Loucy (cell line): ENCODE data around the gene MGLL.

Experiments
- H2AFZ ChIP-seq: fragments of 200-600 bp; sonication (generic); 2 replicates; pipeline ENCODE4 v1.6.0; 2016; ENCODE audit warnings: antibody characterized with exemption, mild to moderate bottlenecking, low read length, moderate library complexity
- H3F3A ChIP-seq: fragments of 200-600 bp; 2 replicates; pipeline ENCODE4 v1.6.0; 2016; ENCODE audit warnings: antibody characterized with exemption, low read depth, mild to moderate bottlenecking
- H3K27me3 ChIP-seq: fragments of 200-600 bp; sonication (generic); 2 replicates; pipeline ENCODE4 v1.6.1; 2014; ENCODE audit warnings: low read length, mild to moderate bottlenecking; ENCODE audit not compliant: insufficient read depth, poor library complexity, severe bottlenecking
- H3K36me3 ChIP-seq: fragments of 200-600 bp; sonication (generic); 2 replicates; pipeline ENCODE4 v1.6.1; 2016; ENCODE audit warnings: low read length; ENCODE audit not compliant: insufficient read depth
- H3K4me1 ChIP-seq: fragments of 200-600 bp; sonication (generic); 2 replicates; pipeline ENCODE4 v1.5.1; 2014; ENCODE audit warnings: low read length, mild to moderate bottlenecking; ENCODE audit not compliant: insufficient read depth, poor library complexity, severe bottlenecking
- H3K4me2 ChIP-seq: fragments of 200-600 bp; sonication (generic); 2 replicates; pipeline ENCODE4 v1.6.0; 2014; ENCODE audit warnings: antibody characterized with exemption, low read length, low read depth, mild to moderate bottlenecking; ENCODE audit not compliant: poor library complexity, severe bottlenecking
- H3K4me3 ChIP-seq: fragments of 200-600 bp; sonication (generic); 2 replicates; pipeline ENCODE4 v1.5.1; 2014; ENCODE audit warnings: low read length, mild to moderate bottlenecking, mixed read lengths; ENCODE audit not compliant: poor library complexity, severe bottlenecking
- H3K79me2 ChIP-seq: fragments of 200-600 bp; sonication (generic); 2 replicates; pipeline ENCODE4 v1.6.1; 2014; ENCODE audit warnings: low read length; ENCODE audit not compliant: insufficient read depth
- H3K9ac ChIP-seq: fragments of 200-600 bp; sonication (generic); 2 replicates; pipeline ENCODE4 v1.6.0; 2014; ENCODE audit warnings: mild to moderate bottlenecking, low read depth, low read length, moderate library complexity; ENCODE audit not compliant: poor library complexity, severe bottlenecking
- H3K9me2 ChIP-seq: fragments of 200-600 bp; sonication (generic); replicated peaks from 2 replicates; pipeline ENCODE4 v1.6.1; 2016; ENCODE audit warnings: low read depth, low read length, mixed read lengths
- H3K9me3 ChIP-seq: fragments of 200-600 bp; sonication (generic); 2 replicates; pipeline ENCODE4 v1.6.1; 2014; ENCODE audit warnings: mild to moderate bottlenecking, antibody characterized with exemption, low read length, low read depth; ENCODE audit not compliant: insufficient read depth
- H4K20me1 ChIP-seq: fragments of 200-600 bp; sonication (generic); 2 replicates; pipeline ENCODE4 v1.6.0; 2014; ENCODE audit warnings: antibody characterized with exemption, low read length, mild to moderate bottlenecking; ENCODE audit not compliant: insufficient read depth, poor library complexity, severe bottlenecking
- EZH2phosphoT487 ChIP-seq: fragments of 200-600 bp; IDR thresholded peaks from 2 replicates; pipeline ENCODE4 v1.6.1; 2018; ENCODE audit warnings: antibody characterized with exemption, mild to moderate bottlenecking, moderate library complexity, borderline replicate concordance
- TF ChIP-seq, protein P1 (sequence below): fragments of 200-600 bp; sonication (generic); conservative IDR thresholded peaks from 2 replicates; pipeline ENCODE4 v1.5.1; 2014; ENCODE audit warnings: mild to moderate bottlenecking, antibody characterized with exemption, low read length

MGLL gene

DNA sequence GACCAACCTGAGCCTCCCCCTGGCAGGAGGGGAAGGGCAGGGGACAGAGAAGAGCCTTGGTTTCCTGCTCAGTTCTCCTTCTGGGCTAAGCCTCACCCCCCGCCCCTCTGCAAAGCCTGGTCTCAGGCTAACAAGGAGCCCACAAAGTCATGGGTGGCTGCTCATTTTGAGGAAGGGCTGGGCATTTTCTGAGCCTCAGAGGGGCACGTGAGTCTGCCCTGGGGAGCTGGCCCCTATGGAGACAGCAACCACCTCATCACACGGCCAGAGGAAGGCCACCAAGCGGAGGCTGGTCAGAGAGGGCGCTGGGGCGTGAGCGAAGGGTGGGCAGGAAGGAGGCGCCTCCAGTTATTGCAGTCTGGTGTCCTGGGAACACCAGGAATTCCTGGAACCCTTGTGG is 130.8 kb downstream of the MGLL start:
- no peaks in the 10 kb centered on the region for H3K4me1 ChIP-seq
- H3K9me2 ChIP-seq = no peaks in the 10 kb centered on the region
- no peaks in the 10 kb centered on the region for H3K27me3 ChIP-seq
- no peaks in the 10 kb centered on the region for H4K20me1 ChIP-seq
- peaks cover 48% of the 10 kb centered on the region; the same call in 1 of the 2 replicates for H3K36me3 ChIP-seq
- no peak overlapping the region for H3K4me3 ChIP-seq
- H3F3A ChIP-seq = no peaks in the 10 kb centered on the region
- no peak overlapping the region for H3K4me2 ChIP-seq
- H3K79me2 ChIP-seq = no peaks in the 10 kb centered on the region
- no peak overlapping the region for H2AFZ ChIP-seq
- TF ChIP-seq EZH2phosphoT487 = no peak
- TF ChIP-seq, protein P1, sequence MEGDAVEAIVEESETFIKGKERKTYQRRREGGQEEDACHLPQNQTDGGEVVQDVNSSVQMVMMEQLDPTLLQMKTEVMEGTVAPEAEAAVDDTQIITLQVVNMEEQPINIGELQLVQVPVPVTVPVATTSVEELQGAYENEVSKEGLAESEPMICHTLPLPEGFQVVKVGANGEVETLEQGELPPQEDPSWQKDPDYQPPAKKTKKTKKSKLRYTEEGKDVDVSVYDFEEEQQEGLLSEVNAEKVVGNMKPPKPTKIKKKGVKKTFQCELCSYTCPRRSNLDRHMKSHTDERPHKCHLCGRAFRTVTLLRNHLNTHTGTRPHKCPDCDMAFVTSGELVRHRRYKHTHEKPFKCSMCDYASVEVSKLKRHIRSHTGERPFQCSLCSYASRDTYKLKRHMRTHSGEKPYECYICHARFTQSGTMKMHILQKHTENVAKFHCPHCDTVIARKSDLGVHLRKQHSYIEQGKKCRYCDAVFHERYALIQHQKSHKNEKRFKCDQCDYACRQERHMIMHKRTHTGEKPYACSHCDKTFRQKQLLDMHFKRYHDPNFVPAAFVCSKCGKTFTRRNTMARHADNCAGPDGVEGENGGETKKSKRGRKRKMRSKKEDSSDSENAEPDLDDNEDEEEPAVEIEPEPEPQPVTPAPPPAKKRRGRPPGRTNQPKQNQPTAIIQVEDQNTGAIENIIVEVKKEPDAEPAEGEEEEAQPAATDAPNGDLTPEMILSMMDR = no peak
- H3K9ac ChIP-seq = no peak overlapping the region
- H3K9me3 ChIP-seq = no peaks in the 10 kb centered on the region

DNA sequence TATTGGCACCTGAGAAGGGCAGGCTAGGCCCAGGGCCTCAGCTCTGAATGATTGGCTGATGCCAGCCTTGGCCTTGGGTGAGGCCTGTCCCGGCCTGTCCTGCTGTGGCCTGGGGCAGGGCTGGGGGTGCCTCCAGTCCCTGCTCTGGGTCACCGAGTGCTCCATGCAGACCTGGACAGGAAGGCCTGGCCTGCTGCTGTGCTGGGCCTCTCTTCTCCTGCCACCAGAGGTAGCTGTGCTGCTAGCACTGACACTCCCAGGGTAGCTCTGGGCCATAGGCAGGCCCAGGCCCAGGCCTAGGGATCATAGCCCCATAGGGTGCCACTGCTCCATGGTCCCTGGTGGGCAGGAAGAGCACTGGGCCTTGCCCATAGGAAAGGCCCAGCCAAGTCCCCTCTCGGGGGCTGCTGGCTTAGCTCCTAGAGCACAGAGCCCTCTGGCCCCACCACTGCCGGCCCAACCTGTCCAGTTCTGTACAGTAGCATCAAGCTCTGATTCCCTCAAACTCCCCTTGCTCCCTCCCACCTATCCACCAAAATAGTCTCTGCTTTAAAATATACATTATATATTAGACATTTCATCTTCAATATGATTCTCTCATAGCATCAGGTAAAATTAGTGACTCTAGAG is 131.4 kb downstream of the MGLL start:
- peaks cover 48% of the 10 kb centered on the region; the same call in 1 of the 2 replicates for H3K36me3 ChIP-seq
- H3K9ac ChIP-seq = no peak overlapping the region
- H3K4me1 ChIP-seq = no peaks in the 10 kb centered on the region
- H3K4me2 ChIP-seq = no peak overlapping the region
- no peak overlapping the region for H3K4me3 ChIP-seq
- no peaks in the 10 kb centered on the region for H3K27me3 ChIP-seq
- H3K9me2 ChIP-seq = no peaks in the 10 kb centered on the region
- H2AFZ ChIP-seq = no peak overlapping the region
- TF ChIP-seq, protein P1 = peak; percentile 52
- TF ChIP-seq EZH2phosphoT487 = no peak
- H3F3A ChIP-seq = no peaks in the 10 kb centered on the region; the same call in 1 of the 2 replicates
- H3K9me3 ChIP-seq = no peaks in the 10 kb centered on the region
- H4K20me1 ChIP-seq = no peaks in the 10 kb centered on the region
- no peaks in the 10 kb centered on the region for H3K79me2 ChIP-seq

DNA sequence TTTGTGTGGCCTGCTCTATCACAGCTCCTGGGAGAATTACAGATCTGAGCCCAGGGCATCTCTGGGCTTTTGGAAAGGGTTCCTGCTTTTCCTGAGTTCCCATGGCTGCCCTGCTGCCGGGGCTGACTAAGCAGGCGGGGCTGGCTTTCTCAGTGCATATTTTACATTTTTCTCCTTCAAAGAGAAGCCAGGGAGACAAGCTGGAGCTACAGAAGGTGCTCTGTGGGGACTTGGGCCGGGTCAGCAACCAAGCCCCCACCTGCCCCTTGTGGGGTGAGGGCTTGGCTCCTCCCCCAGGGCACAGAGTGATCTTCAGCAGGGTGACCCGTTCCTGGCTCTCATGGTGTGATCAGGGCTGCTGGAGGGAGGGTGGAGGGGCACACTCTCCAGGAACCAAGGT is 132.2 kb downstream of the MGLL start:
- Histone ChIP-seq H3K4me1 (no peaks in the 10 kb centered on the region), H3K27me3 (no peaks in the 10 kb centered on the region), H3K4me3 (no peak overlapping the region), H3K9me3 (no peaks in the 10 kb centered on the region), H3K9me2 (no peaks in the 10 kb centered on the region), H3F3A (no peaks in the 10 kb centered on the region; the same call in 1 of the 2 replicates), H4K20me1 (no peaks in the 10 kb centered on the region), H2AFZ (no peak overlapping the region), H3K4me2 (no peak overlapping the region), H3K79me2 (no peaks in the 10 kb centered on the region), H3K36me3 (peaks cover 46% of the 10 kb centered on the region; the same call in 1 of the 2 replicates), H3K9ac (no peak overlapping the region)
- TF ChIP-seq, protein P1 = no peak
- no peak for TF ChIP-seq EZH2phosphoT487
